OCI-LY1 (cell line): ENCODE data around the gene RYR3.

ENCODE experiments used
- H2AFZ ChIP-seq: fragments of 200-600 bp; sonication (generic), shearing (Covaris generic); 2 replicates; pipeline ENCODE4 v1.6.0; 2014; ENCODE audit warnings: antibody characterized with exemption, mild to moderate bottlenecking, low read length
- H3F3A ChIP-seq: fragments of 200-600 bp; sonication (generic), shearing (Covaris generic); 2 replicates; pipeline ENCODE4 v1.6.0; 2014; ENCODE audit warnings: mild to moderate bottlenecking, antibody characterized with exemption, low read length, moderate library complexity; ENCODE audit not compliant: insufficient read depth
- H3K27ac ChIP-seq: fragments of 200-600 bp; sonication (generic); 2 replicates; pipeline ENCODE4 v1.5.1; 2014; ENCODE audit warnings: low read length, mixed run types, mild to moderate bottlenecking, low read depth; ENCODE audit not compliant: poor library complexity, severe bottlenecking
- H3K27me3 ChIP-seq: fragments of 200-600 bp; sonication (generic); 2 replicates; pipeline ENCODE4 v1.6.0; 2014; ENCODE audit warnings: antibody characterized with exemption, mild to moderate bottlenecking, low read length, moderate library complexity; ENCODE audit not compliant: insufficient read depth
- H3K36me3 ChIP-seq: fragments of 200-600 bp; sonication (generic); 2 replicates; pipeline ENCODE4 v1.6.1; 2014; ENCODE audit warnings: mild to moderate bottlenecking, antibody characterized with exemption, low read length, moderate library complexity, mixed read lengths; ENCODE audit not compliant: insufficient read depth
- H3K4me1 ChIP-seq: fragments of 200-600 bp; sonication (generic); 2 replicates; pipeline ENCODE4 v1.5.1; 2014; ENCODE audit warnings: mild to moderate bottlenecking, low read length, moderate library complexity; ENCODE audit not compliant: insufficient read depth, severe bottlenecking
- H3K4me2 ChIP-seq: fragments of 200-600 bp; sonication (generic), shearing (Covaris generic); 2 replicates; pipeline ENCODE4 v1.6.1; 2014; ENCODE audit warnings: low read length
- H3K4me3 ChIP-seq: fragments of 200-600 bp; sonication (generic); 2 replicates; pipeline ENCODE4 v1.5.1; 2014; ENCODE audit warnings: low read length, low read depth, mild to moderate bottlenecking, mixed read lengths; ENCODE audit not compliant: poor library complexity, severe bottlenecking
- H3K79me2 ChIP-seq: fragments of 200-600 bp; shearing (Covaris generic); 2 replicates; pipeline ENCODE4 v1.6.1; 2016; ENCODE audit warnings: mixed run types, low read length, mixed read lengths; ENCODE audit not compliant: insufficient read depth
- H3K9ac ChIP-seq: fragments of 200-600 bp; sonication (generic), shearing (Covaris generic); 2 replicates; pipeline ENCODE4 v1.6.1; 2014; ENCODE audit warnings: mild to moderate bottlenecking, low read length, mixed read lengths
- H3K9me2 ChIP-seq: fragments of 200-600 bp; sonication (generic), shearing (Covaris generic); 2 replicates; pipeline ENCODE4 v1.6.1; 2014; ENCODE audit warnings: low read depth, mild to moderate bottlenecking, low read length, mixed read lengths
- H3K9me3 ChIP-seq: fragments of 200-600 bp; shearing (Covaris generic); 2 replicates; pipeline ENCODE4 v1.6.1; 2014; ENCODE audit warnings: low read length, mixed read lengths
- H4K20me1 ChIP-seq: fragments of 200-600 bp; sonication (generic), shearing (Covaris generic); 2 replicates; pipeline ENCODE4 v1.6.0; 2016; ENCODE audit warnings: mild to moderate bottlenecking, low read length; ENCODE audit not compliant: insufficient read depth
- CTCF ChIP-seq: fragments of 200-600 bp; sonication (generic), shearing (Covaris generic); IDR thresholded peaks from 2 replicates; pipeline ENCODE4 v1.5.1; 2017; ENCODE audit warnings: mild to moderate bottlenecking, antibody characterized with exemption, low read length, moderate library complexity, mixed read lengths
- EZH2 ChIP-seq: fragments of 200-600 bp; sonication (generic), shearing (Covaris generic); IDR thresholded peaks from 2 replicates; pipeline ENCODE4 v1.8.0; 2017; ENCODE audit warnings: borderline replicate concordance, mixed run types, mild to moderate bottlenecking, antibody characterized with exemption, low read length, moderate library complexity, mixed read lengths

The RYR3 gene

GRCh38 chr15:33826201-33826600 lies 515.4 kb downstream of the RYR3 start:
- TF ChIP-seq CTCF: no peak
- TF ChIP-seq EZH2: no peak

GRCh38 chr15:33830351-33830750 lies 519.6 kb downstream of the RYR3 start:
- H3K4me1 ChIP-seq: no peaks in the 10 kb centered on the region
- H3F3A ChIP-seq: no peaks in the 10 kb centered on the region
- no peak overlapping the region for H3K27ac ChIP-seq
- no peaks in the 10 kb centered on the region for H3K27me3 ChIP-seq
- no peak overlapping the region for H3K9ac ChIP-seq
- H2AFZ ChIP-seq: no peak overlapping the region
- no peaks in the 10 kb centered on the region for H3K36me3 ChIP-seq
- H4K20me1 ChIP-seq: no peaks in the 10 kb centered on the region
- TF ChIP-seq EZH2 (no peak), CTCF (no peak)
- no peak overlapping the region for H3K4me2 ChIP-seq
- no peak overlapping the region for H3K4me3 ChIP-seq
- no peaks in the 10 kb centered on the region for H3K9me3 ChIP-seq
- H3K79me2 ChIP-seq: no peaks in the 10 kb centered on the region
- H3K9me2 ChIP-seq: no peaks in the 10 kb centered on the region

More at GRCh38 chr15:33826201-33826600, 515.4 kb downstream of the RYR3 start:
- Histone ChIP-seq H3F3A (no peaks in the 10 kb centered on the region), H3K36me3 (no peaks in the 10 kb centered on the region), H3K9me2 (no peaks in the 10 kb centered on the region), H3K9me3 (no peaks in the 10 kb centered on the region), H3K4me1 (no peaks in the 10 kb centered on the region), H3K79me2 (no peaks in the 10 kb centered on the region), H3K9ac (no peak overlapping the region), H3K4me2 (no peak overlapping the region), H3K27ac (no peak overlapping the region), H3K27me3 (no peaks in the 10 kb centered on the region), H3K4me3 (no peak overlapping the region), H4K20me1 (no peaks in the 10 kb centered on the region), H2AFZ (no peak overlapping the region)

GRCh38 chr15:33831646-33832045 lies 520.9 kb downstream of the RYR3 start:
- H3K36me3 ChIP-seq: no peaks in the 10 kb centered on the region
- H4K20me1 ChIP-seq: no peaks in the 10 kb centered on the region
- H3K27ac ChIP-seq: no peak overlapping the region
- H2AFZ ChIP-seq: no peak overlapping the region
- no peaks in the 10 kb centered on the region for H3K79me2 ChIP-seq
- H3K9ac ChIP-seq: no peak overlapping the region
- H3K4me3 ChIP-seq: no peak overlapping the region
- H3K4me1 ChIP-seq: no peaks in the 10 kb centered on the region
- H3K27me3 ChIP-seq: no peaks in the 10 kb centered on the region
- no peaks in the 10 kb centered on the region for H3K9me2 ChIP-seq
- TF ChIP-seq EZH2 (no peak), CTCF (no peak)
- no peaks in the 10 kb centered on the region for H3F3A ChIP-seq
- H3K4me2 ChIP-seq: no peak overlapping the region
- H3K9me3 ChIP-seq: no peaks in the 10 kb centered on the region
